Urinary bladder (tissue), 4 donors: ENCODE results near the gene MAGI1. TPM values are rescaled to one million over a fixed set of nuclear protein-coding genes. Genes with fewer than 3 reads are reported as not detected.

Experiments used
- DNase-seq: peaks from one replicate; pipeline ENCODE4 v3.0.0-alpha.2; 2015; ENCODE audit errors: extremely low spot score
- H3K27ac ChIP-seq: one replicate; pipeline ENCODE4 v1.5.1; 2013; ENCODE audit warnings: low read depth, mild to moderate bottlenecking, moderate library complexity
- H3K36me3 ChIP-seq: one replicate; pipeline ENCODE4 v1.6.1; 2013; ENCODE audit warnings: mild to moderate bottlenecking, moderate library complexity; ENCODE audit not compliant: insufficient read depth
- H3K4me1 ChIP-seq: one replicate; pipeline ENCODE4 v1.6.1; 2013; ENCODE audit warnings: mild to moderate bottlenecking, moderate library complexity; ENCODE audit not compliant: insufficient read depth
- H3K4me3 ChIP-seq: one replicate; pipeline ENCODE4 v1.5.1; 2013; ENCODE audit warnings: low read depth, low read length
- WGBS: extraction: QIAGEN DNeasy Blood & Tissue Kit; methylation state at CpG from one replicate; pipeline ENCODE4 v1.1.7; 2013; 5-methylcytosine and 5-hydroxymethylcytosine counted together
- polyA plus RNA-seq: library from polyadenylated mRNA; stranded (reverse); fragments of 200-250 nt; gene quantifications from one replicate; pipeline ENCODE4 v1.2.3, GENCODE V29; 2013
- total RNA-seq: library from RNA; depleted of rRNA; stranded (reverse); fragments of >200 nt; gene quantifications from one replicate; pipeline ENCODE4 v1.2.3, GENCODE V29; 2014
- donor health status: healthy with polysubstance abuse.
- donor health status: healthy.

MAGI1 gene
- total and polyA plus RNA-seq, 2 donors = 9.7 to 46.7 TPM

DNA sequence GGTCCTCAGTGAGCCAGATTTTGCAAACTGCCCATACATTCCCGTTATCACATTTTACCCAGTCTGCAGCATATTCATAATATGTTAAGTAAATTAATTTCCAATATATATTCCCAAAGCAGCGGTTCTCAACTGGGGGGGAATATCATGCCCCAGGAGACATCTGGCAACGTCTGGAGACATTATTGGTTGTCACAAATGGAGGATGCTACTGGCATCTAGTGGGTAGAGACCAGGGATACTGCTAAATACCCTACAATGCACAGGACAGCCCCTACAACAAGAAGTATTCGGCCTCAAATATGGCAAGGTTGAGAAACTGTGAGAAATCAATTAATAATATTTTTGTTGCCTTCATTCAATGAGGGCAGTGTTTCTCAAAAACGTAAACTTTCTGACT lies 280.3 kb downstream of the MAGI1 start:
- Histone ChIP-seq H3K36me3 (no peaks in the 10 kb centered on the region), H3K4me1 (peaks cover 1% of the 10 kb centered on the region), H3K27ac (no peak overlapping the region), H3K4me3 (no peak overlapping the region)
- WGBS = 61% methylated on average over 5 of the region's 5 CpGs
- no peak for DNase-seq

DNA sequence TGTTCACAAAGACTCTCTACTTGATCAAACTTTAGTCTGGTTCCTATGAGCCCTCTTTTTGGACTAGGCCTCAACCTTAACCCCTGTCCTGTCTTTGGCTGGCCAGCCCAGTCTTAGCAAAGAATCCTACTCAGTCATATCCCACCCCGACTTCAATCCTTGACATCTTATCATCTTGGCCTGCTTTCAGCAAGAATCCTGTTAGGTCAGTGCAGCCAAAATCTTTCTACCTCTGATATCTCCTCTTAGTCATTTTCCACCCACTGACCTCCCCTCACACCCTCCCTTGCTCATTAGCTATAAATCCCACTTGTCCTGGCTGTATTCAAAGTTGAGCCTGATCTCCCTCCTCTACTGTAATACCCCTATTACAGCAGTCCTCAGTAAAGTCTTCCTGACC lies 286.1 kb downstream of the MAGI1 start:
- no peak for DNase-seq
- Histone ChIP-seq H3K4me1 (no peaks in the 10 kb centered on the region), H3K27ac (no peak overlapping the region), H3K36me3 (no peaks in the 10 kb centered on the region), H3K4me3 (no peak overlapping the region)
- 86% methylated on average over 1 of the region's 1 CpG for WGBS

DNA sequence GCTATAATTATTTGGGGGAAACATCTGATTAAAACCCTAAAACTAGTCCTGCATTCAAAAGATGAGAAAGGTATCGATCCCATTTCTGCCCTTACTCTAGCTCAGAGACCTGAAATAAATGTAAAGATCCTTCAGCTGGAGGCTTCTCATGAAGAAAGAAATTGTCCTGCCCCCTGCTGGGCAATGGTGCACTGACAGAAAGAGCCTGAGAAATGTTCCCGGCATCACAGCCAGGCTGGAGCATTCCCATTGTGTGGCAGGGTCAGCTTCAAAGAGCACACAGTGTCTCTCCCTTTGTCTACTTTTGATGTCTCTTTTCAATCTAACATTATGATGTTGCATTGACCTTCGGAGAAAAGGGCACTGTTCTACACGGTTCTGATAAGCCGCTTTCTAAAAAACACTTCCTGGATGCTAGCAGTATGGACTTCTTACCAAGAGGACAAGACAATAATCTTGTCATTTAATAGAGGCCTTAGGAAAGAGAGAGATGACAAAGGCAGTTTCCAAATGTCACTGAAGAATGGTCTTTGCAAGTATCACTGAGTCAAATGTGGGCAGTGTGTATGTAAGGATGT lies 287.5 kb downstream of the MAGI1 start:
- no peak for DNase-seq
- no peaks in the 10 kb centered on the region for H3K36me3 ChIP-seq
- H3K27ac ChIP-seq = no peak overlapping the region
- no peaks in the 10 kb centered on the region for H3K4me1 ChIP-seq
- WGBS = 65% methylated on average over 5 of the region's 5 CpGs
- no peak overlapping the region for H3K4me3 ChIP-seq

DNA sequence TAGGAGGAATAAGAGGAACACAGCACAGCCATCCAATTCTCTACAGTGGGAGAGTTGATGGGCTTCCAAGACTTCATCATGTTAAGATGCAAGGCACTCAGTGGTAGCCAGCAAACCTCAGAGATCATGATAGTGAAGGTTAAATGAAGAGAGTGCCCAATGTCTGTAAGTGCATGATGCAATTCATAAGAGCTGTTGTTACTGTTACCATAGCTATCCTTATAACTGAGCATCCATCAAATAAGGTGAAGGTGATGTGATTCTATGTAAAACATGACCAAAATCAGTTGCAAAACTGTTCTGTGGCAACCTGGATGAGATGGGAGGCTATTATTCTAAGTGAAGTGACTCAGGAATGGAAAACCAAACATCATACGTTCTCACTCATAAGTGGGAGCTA lies 289.7 kb downstream of the MAGI1 start:
- Histone ChIP-seq H3K4me1 (no peaks in the 10 kb centered on the region), H3K4me3 (no peak overlapping the region), H3K36me3 (no peaks in the 10 kb centered on the region), H3K27ac (no peak overlapping the region)
- 90% methylated on average over 1 of the region's 1 CpG for WGBS
- DNase-seq = no peak

- H3K4me1 ChIP-seq = no peaks in the 10 kb centered on the region
- WGBS = 95% methylated on average over 1 of the region's 1 CpG
- H3K4me3 ChIP-seq = no peak overlapping the region
- no peak overlapping the region for H3K27ac ChIP-seq
- no peaks in the 10 kb centered on the region for H3K36me3 ChIP-seq
- no peak for DNase-seq
Observed at GRCh38 chr3:65748326-65748725, 290.4 kb downstream of the MAGI1 start.

DNA sequence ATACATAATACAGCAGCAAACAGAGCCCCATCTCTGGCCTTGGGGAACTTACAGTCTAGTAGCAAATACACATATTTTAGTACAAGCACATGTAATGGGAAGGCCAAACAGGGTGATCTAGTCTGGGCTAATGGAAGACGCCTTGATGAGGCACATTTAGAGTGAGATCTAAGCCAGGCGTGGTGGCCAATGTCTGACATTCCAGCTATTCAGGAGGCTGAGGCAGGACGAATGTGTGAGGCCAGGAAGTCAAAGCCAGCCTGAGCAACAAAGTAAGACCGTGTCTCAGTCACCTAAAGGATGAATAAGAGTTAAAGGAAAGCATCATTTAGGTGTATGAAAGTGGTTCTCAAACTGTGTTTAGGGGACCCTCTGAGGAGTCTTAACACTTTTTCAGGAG lies 291.9 kb downstream of the MAGI1 start:
- Histone ChIP-seq H3K27ac (no peak overlapping the region), H3K36me3 (no peaks in the 10 kb centered on the region), H3K4me1 (no peaks in the 10 kb centered on the region), H3K4me3 (no peak overlapping the region)
- WGBS = 83% methylated on average over 4 of the region's 4 CpGs
- DNase-seq = no peak

DNA sequence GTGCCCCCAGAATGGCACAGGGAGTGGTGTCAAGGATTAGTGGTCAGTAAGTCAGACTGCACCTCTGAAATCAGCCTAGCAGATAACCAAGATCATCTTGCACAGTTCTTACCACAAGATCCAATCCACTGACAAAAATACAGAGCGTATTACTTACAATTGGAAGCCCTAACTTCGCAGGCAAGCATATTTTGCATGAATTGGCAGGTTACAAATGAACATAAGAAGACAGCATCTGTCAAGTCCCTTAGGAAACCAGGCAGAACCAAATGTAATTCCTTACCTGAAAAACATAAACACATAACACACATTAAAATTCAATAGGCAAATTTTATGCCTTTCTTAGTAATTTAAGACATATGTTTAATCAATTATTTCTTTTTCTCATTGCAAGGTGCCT lies 293.4 kb downstream of the MAGI1 start:
- no peaks in the 10 kb centered on the region for H3K36me3 ChIP-seq
- H3K4me3 ChIP-seq = no peak overlapping the region
- no peaks in the 10 kb centered on the region for H3K4me1 ChIP-seq
- no peak overlapping the region for H3K27ac ChIP-seq
- DNase-seq = no peak
- WGBS = 95% methylated on average over 2 of the region's 2 CpGs

DNA sequence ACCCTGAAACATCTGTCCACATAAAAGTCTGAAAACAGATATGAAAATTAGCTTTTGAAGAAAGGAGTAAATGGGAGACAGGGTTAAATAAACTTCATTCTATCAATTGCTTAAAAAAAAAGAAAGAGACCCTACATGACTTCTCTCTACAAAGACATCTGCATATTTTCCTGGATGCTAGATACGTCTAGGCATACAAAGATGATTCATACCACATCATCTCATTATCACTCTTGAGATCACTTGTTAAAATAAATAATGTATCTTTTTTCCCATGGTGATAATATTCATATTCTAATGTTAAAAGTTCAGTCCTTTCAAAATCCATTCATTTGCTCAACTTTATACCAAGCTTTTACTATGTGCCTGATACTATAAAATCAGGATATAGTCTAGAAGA lies 295.8 kb downstream of the MAGI1 start:
- no peaks in the 10 kb centered on the region for H3K36me3 ChIP-seq
- WGBS = 62% methylated on average over 1 of the region's 1 CpG
- no peak overlapping the region for H3K27ac ChIP-seq
- H3K4me1 ChIP-seq = no peaks in the 10 kb centered on the region
- H3K4me3 ChIP-seq = no peak overlapping the region
- DNase-seq = no peak

- DNase-seq = no peak
- Histone ChIP-seq H3K4me3 (no peak overlapping the region), H3K36me3 (no peaks in the 10 kb centered on the region), H3K4me1 (no peaks in the 10 kb centered on the region), H3K27ac (no peak overlapping the region)
- WGBS = 78% methylated on average over 4 of the region's 4 CpGs
Observed at GRCh38 chr3:65741540-65741939, 297.2 kb downstream of the MAGI1 start.

DNA sequence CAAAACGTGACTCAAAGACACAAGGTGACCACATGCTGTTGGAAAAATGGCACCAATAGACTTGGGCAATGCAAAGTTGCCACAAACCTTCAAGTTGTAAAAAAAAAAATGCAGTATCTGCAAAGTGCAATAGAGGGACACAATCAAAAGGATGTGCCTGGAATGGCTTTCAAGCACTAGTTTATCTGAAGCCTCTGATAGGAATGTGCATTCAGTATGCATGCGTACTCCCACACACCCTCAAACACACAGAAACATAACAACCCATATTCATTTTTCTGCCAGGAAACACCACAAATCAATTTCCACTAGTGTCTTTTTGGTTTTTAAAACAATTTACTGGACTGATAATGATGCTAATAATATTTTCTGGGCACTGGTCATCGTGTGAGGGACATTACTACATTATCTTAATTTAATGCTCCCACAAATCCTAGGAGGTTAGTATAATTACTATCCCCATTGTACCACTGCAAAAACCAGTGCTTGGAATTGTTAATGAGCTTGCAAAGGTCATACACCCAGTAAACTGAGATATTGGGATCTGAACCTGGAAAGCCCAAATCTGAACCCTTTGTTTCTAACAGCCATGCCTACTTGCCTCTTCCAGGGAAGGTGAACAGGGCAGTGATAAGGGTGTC lies 298.7 kb downstream of the MAGI1 start:
- H3K27ac ChIP-seq = no peak overlapping the region
- DNase-seq = no peak
- no peak overlapping the region for H3K4me3 ChIP-seq
- no peaks in the 10 kb centered on the region for H3K36me3 ChIP-seq
- 56% methylated on average over 3 of the region's 3 CpGs for WGBS
- no peaks in the 10 kb centered on the region for H3K4me1 ChIP-seq

DNA sequence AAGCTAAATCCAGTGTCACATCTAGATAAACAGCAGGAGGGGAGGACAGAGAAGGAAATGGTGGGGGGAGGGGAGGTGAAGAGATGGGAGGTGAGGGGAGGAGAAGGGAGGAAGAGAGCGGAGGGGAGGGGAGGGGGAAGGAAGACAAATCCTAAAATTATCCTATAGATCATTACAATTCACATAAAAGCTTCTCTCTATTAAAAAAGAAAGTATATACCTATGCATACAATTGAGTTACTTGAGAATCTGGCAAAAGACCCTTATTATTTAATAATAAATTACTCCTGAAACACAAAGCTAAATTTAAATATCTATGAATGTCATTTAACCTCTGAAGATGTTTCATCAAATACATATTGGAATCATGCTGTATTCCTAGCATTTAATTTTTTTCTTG lies 303.9 kb downstream of the MAGI1 start:
- H3K4me3 ChIP-seq = no peak overlapping the region
- DNase-seq = no peak
- H3K27ac ChIP-seq = no peak overlapping the region
- H3K4me1 ChIP-seq = no peaks in the 10 kb centered on the region
- H3K36me3 ChIP-seq = no peaks in the 10 kb centered on the region
- WGBS = 69% methylated on average over 1 of the region's 1 CpG

DNA sequence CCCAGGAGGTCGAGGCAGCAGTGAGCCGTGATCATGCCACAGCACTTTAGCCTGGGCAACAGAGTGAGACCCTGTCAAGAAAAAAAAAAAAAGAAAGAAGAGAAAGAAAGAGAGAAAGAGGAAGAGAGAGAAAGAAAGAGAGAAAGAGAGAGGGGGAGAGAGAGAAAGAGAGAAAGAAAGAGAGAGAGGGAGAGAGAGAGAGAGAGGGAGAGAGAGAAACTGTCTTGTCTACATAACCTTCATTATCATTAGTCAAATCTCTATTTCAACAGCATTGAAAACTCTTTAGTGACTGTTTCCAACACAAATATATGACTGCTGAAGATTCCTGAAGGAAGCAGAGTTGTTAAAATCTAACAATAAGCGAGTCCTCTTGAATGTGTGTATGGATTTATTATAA lies 304.3 kb downstream of the MAGI1 start:
- H3K4me3 ChIP-seq = no peak overlapping the region
- WGBS = 76% methylated on average over 3 of the region's 3 CpGs
- H3K27ac ChIP-seq = no peak overlapping the region
- H3K36me3 ChIP-seq = no peaks in the 10 kb centered on the region
- no peaks in the 10 kb centered on the region for H3K4me1 ChIP-seq
- no peak for DNase-seq

- no peak overlapping the region for H3K27ac ChIP-seq
- 48% methylated on average over 1 of the region's 1 CpG for WGBS
- DNase-seq = no peak
- H3K36me3 ChIP-seq = no peaks in the 10 kb centered on the region
- H3K4me3 ChIP-seq = no peak overlapping the region
- no peaks in the 10 kb centered on the region for H3K4me1 ChIP-seq
Observed at GRCh38 chr3:65733459-65733858, 305.3 kb downstream of the MAGI1 start.

DNA sequence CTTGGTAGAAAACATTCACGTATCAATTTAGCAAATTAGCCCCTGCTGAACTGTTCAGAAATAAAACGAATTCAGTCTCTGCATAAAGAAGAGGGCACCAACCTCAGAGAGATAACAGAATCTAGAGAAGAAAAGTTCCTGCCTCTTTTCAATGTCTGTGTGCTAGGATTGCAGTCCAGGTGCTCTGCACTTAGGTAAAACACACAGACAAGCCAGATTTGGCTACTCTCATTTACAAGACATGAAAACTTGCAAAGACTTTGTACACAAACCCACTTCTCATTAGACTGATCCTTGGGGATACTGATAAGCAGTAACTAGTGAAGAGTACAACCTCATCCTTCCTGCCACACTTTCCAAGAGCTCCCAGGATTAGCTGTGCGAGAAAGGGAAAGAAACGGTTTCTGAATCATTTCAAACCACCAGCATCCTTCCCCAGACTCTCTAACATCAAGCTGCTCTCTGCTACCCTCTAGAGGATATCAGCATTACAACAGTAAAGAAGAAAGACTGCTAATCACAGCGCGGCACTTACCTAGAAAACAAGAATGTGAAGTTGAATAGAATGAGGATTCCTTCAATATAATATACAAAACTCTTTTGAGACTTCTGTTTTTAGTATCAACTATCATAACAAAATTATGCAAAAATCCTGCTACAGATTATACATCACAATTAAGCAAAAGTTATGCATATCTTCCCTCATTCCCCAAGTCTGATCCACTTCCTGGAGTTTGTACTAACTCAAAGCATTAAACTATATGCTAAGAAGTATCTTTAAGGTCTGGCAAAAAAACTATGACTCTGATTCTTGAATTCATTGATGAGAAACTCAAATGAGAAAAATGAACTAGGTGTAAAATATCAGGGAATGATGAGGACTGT lies 306.4 kb downstream of the MAGI1 start:
- H3K36me3 ChIP-seq = no peaks in the 10 kb centered on the region
- no peak overlapping the region for H3K27ac ChIP-seq
- peak; percentile 50 for DNase-seq
- WGBS = 33% methylated on average over 6 of the region's 6 CpGs
- H3K4me1 ChIP-seq = no peaks in the 10 kb centered on the region
- H3K4me3 ChIP-seq = no peak overlapping the region
